Neural progenitor cell (in vitro differentiated cells): ENCODE measurements around the gene ATL2.

Experiments
- CTCF ChIP-seq: fragments of 200-600 bp; sonication (generic); IDR thresholded peaks from 2 replicates; pipeline ENCODE4 v1.5.1; 2017; ENCODE audit warnings: antibody characterized with exemption, mild to moderate bottlenecking
- EZH2 ChIP-seq: fragments of 200-600 bp; sonication (generic); IDR thresholded peaks from 2 replicates; pipeline ENCODE4 v1.6.1; 2017; ENCODE audit warnings: antibody characterized with exemption, mild to moderate bottlenecking, moderate library complexity
- EZH2phosphoT487 ChIP-seq: fragments of 200-600 bp; sonication (generic); IDR thresholded peaks from 2 replicates; pipeline ENCODE4 v1.6.1; 2017; ENCODE audit warnings: antibody characterized with exemption

DNA sequence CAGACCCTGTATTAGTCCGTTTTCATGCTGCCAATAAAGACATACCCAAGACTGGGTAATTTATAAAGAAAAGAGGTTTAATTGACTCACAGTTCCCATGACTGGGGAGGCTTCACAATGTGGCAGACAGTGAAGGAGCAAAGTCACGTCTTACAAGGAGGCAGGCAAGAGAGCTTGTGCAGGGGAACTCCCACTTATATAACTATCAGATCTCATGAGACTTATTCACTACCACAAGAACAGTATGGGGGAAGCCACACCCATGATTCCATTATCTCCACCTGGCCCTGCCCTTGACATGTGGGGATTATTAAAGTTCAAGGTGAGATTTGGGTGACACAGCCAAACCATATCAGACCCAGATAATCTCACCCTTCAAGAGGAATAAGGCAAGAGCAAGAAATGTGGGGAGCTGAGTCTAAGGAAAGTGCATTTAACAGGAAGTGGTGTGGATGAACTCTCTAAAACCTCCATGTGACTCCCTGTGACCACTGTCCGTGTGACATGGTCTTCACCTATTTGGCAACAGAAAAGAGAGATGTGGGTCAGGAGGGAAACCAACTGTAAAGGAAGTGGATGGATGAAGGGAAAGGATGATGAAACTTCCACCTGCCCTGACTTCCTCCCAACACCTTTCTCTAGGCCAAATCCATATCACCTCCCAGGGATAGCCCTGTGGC, 110.6 kb downstream of the ATL2 start:
- TF ChIP-seq CTCF, result no peak
- TF ChIP-seq EZH2, result no peak
- no peak for TF ChIP-seq EZH2phosphoT487
